Activated T-cell treated with anti-CD3 and anti-CD28 coated beads, Interleukin-2, amount 50 U/mL, for 4 hours (primary cell): Measurements from ENCODE around the gene CENPE. TPM values are rescaled to one million over a fixed set of nuclear protein-coding genes. Genes with fewer than 3 reads are reported as not detected.

Source experiments
- ATAC-seq, 2 donors: fragments of 200-7000 bp; cut with Tn5 transposase; one replicate each; pipeline ENCODE4 v1.10.0; 2021
- DNase-seq: peaks from one replicate; pipeline ENCODE4 v3.0.0-alpha.2; 2020
- H3K27me3 Mint-ChIP-seq: one replicate; pipeline ENCODE4 v1.8.0; 2021; ENCODE audit warnings: low read depth, mixed read lengths
- H3K36me3 Mint-ChIP-seq: one replicate; pipeline ENCODE4 v1.8.0; 2022; ENCODE audit warnings: mixed read lengths; ENCODE audit not compliant: insufficient read depth
- H3K4me1 Mint-ChIP-seq: one replicate; pipeline ENCODE4 v1.8.0; 2021; ENCODE audit warnings: low read depth, mixed read lengths
- H3K4me3 Mint-ChIP-seq: one replicate; pipeline ENCODE4 v1.8.0; 2021; ENCODE audit warnings: mild to moderate bottlenecking, moderate library complexity, mixed read lengths
- H3K9me3 Mint-ChIP-seq: one replicate; pipeline ENCODE4 v1.8.0; 2021; ENCODE audit warnings: mixed read lengths
- total RNA-seq, 3 donors: library from RNA; stranded (reverse); gene quantifications; one replicate each; pipeline ENCODE4 v1.2.1, GENCODE V29; 2021

CENPE gene
- total RNA-seq, 3 donors from 2014 or later: 1.6 to 3.4 (median 2.6) TPM

- no peaks in the 10 kb centered on the region for H3K27me3 Mint-ChIP-seq
- no peaks in the 10 kb centered on the region for H3K36me3 Mint-ChIP-seq
Measured at GRCh38 chr4:103162176-103162575, 36.0 kb downstream of the CENPE start.

DNA sequence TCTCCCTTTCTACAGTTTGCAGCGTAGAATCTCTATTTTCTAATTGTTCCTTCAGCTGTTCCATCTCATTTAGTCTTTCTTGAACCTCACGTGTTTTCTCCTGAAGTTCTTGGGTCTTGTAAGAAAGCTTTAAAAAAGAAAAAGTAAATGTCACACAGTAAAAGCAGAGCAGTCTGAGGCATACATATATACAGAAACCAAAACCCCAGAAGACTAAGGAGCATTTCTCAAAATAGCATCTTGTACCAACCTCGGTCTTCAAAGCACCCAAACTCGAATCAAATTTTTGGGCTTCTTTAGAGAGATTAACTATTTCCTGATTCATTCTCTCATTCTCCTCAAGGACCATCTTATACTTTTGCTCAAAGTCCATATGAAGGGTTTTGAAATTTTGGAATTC, 39.4 kb downstream of the CENPE start:
- Mint-ChIP-seq H3K9me3 (peaks cover 5% of the 10 kb centered on the region), H3K36me3 (no peaks in the 10 kb centered on the region), H3K4me3 (no peak overlapping the region), H3K27me3 (no peaks in the 10 kb centered on the region), H3K4me1 (peaks cover 2% of the 10 kb centered on the region)
- DNase-seq: no peak
- ATAC-seq: no peak

More at GRCh38 chr4:103162176-103162575, 36.0 kb downstream of the CENPE start:
- ATAC-seq: no peak
- Mint-ChIP-seq H3K4me3 (no peak overlapping the region), H3K4me1 (peaks cover 2% of the 10 kb centered on the region), H3K9me3 (peaks cover 2% of the 10 kb centered on the region)
- no peak for DNase-seq

GRCh38 chr4:103156106-103156505, 42.0 kb downstream of the CENPE start:
- H3K27me3 Mint-ChIP-seq: no peaks in the 10 kb centered on the region
- H3K4me1 Mint-ChIP-seq: peaks cover 2% of the 10 kb centered on the region
- ATAC-seq: no peak
- DNase-seq: no peak
- H3K4me3 Mint-ChIP-seq: no peak overlapping the region
- peaks cover 5% of the 10 kb centered on the region for H3K9me3 Mint-ChIP-seq
- H3K36me3 Mint-ChIP-seq: no peaks in the 10 kb centered on the region

DNA sequence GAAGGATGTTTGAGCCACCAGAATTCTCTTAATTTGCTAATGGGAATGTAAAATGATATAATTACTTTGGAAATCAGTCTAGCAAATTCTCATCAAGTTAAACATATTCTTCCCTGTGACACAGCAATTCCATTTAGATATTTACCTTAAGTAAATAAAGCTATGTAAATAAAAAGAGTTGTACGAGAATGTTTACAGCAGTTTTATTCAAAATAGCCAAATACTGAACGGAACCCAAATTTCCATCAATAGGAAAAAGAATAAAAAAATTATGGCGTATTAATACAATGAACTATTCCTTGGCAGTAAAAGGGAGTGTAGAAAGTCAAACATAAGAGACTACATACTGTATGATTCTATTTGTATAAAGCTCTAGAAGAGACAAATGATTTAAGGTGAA, 45.8 kb downstream of the CENPE start:
- Mint-ChIP-seq H3K9me3 (peaks cover 5% of the 10 kb centered on the region), H3K27me3 (no peaks in the 10 kb centered on the region), H3K4me3 (no peak overlapping the region), H3K36me3 (peaks cover 2% of the 10 kb centered on the region), H3K4me1 (no peaks in the 10 kb centered on the region)
- DNase-seq: no peak
- no peak for ATAC-seq

GRCh38 chr4:103150677-103151076, 47.5 kb downstream of the CENPE start:
- DNase-seq: no peak
- Mint-ChIP-seq H3K27me3 (no peaks in the 10 kb centered on the region), H3K9me3 (peaks cover 5% of the 10 kb centered on the region), H3K36me3 (peaks cover 4% of the 10 kb centered on the region), H3K4me3 (no peak overlapping the region), H3K4me1 (no peaks in the 10 kb centered on the region)
- no peak for ATAC-seq

DNA sequence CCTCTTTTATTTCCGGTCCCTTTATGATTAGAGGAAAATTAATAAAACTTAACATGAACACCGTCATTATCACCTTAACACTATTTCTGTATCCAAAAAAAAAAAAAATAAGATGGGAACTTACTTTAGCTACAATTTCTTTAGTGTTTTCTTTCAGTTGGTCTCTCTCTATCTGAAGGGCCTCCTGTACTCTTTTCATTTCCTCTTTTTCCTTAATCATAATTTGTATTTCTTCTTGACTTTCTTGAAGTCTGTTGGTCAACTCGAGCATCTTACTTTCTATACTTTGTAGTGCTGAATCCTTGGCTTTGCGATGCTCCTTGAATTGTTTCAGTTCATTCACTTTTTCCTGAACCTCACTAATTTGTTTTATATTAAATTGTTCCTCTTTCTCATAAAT, 53.2 kb downstream of the CENPE start:
- no peak for ATAC-seq
- Mint-ChIP-seq H3K9me3 (peaks cover 5% of the 10 kb centered on the region), H3K4me3 (no peak overlapping the region), H3K36me3 (peaks cover 4% of the 10 kb centered on the region), H3K4me1 (no peaks in the 10 kb centered on the region), H3K27me3 (no peaks in the 10 kb centered on the region)
- DNase-seq: no peak

GRCh38 chr4:103137446-103137827, 60.7 kb downstream of the CENPE start:
- Mint-ChIP-seq H3K4me3 (no peak overlapping the region), H3K4me1 (peaks cover 8% of the 10 kb centered on the region), H3K36me3 (no peaks in the 10 kb centered on the region), H3K9me3 (no peaks in the 10 kb centered on the region), H3K27me3 (no peaks in the 10 kb centered on the region)
- DNase-seq: no peak
- no peak for ATAC-seq

GRCh38 chr4:103136671-103137445, 61.3 kb downstream of the CENPE start:
- H3K4me1 Mint-ChIP-seq: peaks cover 8% of the 10 kb centered on the region
- H3K9me3 Mint-ChIP-seq: no peaks in the 10 kb centered on the region
- H3K4me3 Mint-ChIP-seq: no peak overlapping the region
- H3K27me3 Mint-ChIP-seq: no peaks in the 10 kb centered on the region
- DNase-seq (no peak), ATAC-seq (no peak)
- no peaks in the 10 kb centered on the region for H3K36me3 Mint-ChIP-seq

GRCh38 chr4:103129174-103129573, 69.0 kb downstream of the CENPE start:
- Mint-ChIP-seq H3K4me1 (no peaks in the 10 kb centered on the region), H3K27me3 (no peaks in the 10 kb centered on the region), H3K9me3 (peaks cover 17% of the 10 kb centered on the region), H3K36me3 (peaks cover 4% of the 10 kb centered on the region), H3K4me3 (no peak overlapping the region)
- DNase-seq (no peak), ATAC-seq (no peak)

- H3K4me3 Mint-ChIP-seq: no peak overlapping the region
- no peaks in the 10 kb centered on the region for H3K4me1 Mint-ChIP-seq
- DNase-seq (no peak), ATAC-seq (no peak)
- peaks cover 4% of the 10 kb centered on the region for H3K36me3 Mint-ChIP-seq
- H3K9me3 Mint-ChIP-seq: peaks cover 17% of the 10 kb centered on the region
- no peaks in the 10 kb centered on the region for H3K27me3 Mint-ChIP-seq
Measured at GRCh38 chr4:103126126-103126525, 72.0 kb downstream of the CENPE start.

DNA sequence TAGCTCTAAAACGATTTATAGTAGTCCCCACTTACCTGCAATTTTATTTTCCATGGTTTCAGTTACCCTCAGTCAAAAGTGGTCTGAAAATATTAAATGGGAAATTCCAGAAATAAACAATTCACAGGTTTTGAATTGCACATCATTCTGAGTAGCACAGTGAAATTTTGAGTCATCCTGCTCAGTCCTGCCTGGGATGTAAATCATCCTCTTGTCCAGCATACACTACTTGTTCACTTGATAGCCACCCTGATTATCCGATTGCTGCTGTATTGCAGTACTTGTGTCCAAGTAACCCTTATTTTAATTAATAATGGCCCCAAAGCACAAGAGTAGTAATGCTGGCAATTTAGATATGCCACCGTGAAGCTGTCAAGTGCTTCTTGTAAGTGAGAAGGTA, 75.0 kb downstream of the CENPE start:
- no peak for DNase-seq
- Mint-ChIP-seq H3K27me3 (no peaks in the 10 kb centered on the region), H3K9me3 (peaks cover 11% of the 10 kb centered on the region), H3K4me1 (no peaks in the 10 kb centered on the region), H3K4me3 (no peak overlapping the region), H3K36me3 (no peaks in the 10 kb centered on the region)
- ATAC-seq: no peak

DNA sequence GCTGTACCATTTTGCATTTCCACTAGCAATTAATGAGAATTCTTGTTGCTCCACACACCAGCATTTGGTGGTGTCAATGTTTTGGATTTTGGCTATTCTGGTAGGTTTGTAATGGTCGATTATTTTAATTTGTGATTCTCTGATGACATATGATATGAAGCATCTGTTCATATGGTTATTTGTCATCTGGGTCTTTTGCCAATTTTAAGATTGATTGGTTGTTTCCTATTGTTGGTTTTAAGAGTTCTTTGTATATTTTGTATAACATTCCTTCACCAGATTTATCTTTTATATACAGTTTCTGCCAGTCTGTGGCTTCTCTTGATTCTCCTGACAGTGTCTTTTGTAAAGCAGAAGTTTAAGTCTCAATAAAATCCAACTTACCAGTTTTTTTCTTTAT, 80.0 kb downstream of the CENPE start:
- ATAC-seq (no peak), DNase-seq (no peak)
- H3K36me3 Mint-ChIP-seq: no peaks in the 10 kb centered on the region
- no peaks in the 10 kb centered on the region for H3K4me1 Mint-ChIP-seq
- no peaks in the 10 kb centered on the region for H3K27me3 Mint-ChIP-seq
- no peaks in the 10 kb centered on the region for H3K9me3 Mint-ChIP-seq
- no peak overlapping the region for H3K4me3 Mint-ChIP-seq

- ATAC-seq (no peak), DNase-seq (no peak)
- no peaks in the 10 kb centered on the region for H3K27me3 Mint-ChIP-seq
- no peaks in the 10 kb centered on the region for H3K4me1 Mint-ChIP-seq
- H3K9me3 Mint-ChIP-seq: no peaks in the 10 kb centered on the region
- H3K36me3 Mint-ChIP-seq: no peaks in the 10 kb centered on the region
- no peak overlapping the region for H3K4me3 Mint-ChIP-seq
Measured at GRCh38 chr4:103111598-103111997, 86.5 kb downstream of the CENPE start.

DNA sequence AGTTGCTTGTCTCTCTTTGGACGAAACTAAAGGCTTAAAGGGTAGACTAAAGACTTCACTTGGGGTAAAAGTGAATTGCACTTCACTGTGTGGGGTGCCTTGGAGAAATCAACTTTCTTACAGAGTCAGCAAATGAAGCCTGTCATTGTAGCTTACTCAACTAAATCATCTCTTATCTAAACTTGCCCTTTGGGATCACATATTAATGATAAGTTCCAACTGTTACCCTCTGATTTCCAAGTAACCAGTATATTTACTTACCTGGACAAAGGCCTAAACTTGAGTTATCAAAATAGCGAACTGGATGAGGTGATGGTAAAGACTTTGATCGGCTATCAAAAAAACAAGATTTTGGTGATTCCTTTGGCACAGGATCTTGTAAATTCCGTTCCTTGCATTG, 89.6 kb downstream of the CENPE start:
- no peaks in the 10 kb centered on the region for H3K36me3 Mint-ChIP-seq
- DNase-seq: no peak
- no peaks in the 10 kb centered on the region for H3K4me1 Mint-ChIP-seq
- H3K27me3 Mint-ChIP-seq: no peaks in the 10 kb centered on the region
- no peaks in the 10 kb centered on the region for H3K9me3 Mint-ChIP-seq
- no peak for ATAC-seq
- H3K4me3 Mint-ChIP-seq: no peak overlapping the region

- Mint-ChIP-seq H3K4me3 (no peak overlapping the region), H3K36me3 (no peaks in the 10 kb centered on the region), H3K9me3 (no peaks in the 10 kb centered on the region), H3K27me3 (no peaks in the 10 kb centered on the region), H3K4me1 (no peaks in the 10 kb centered on the region)
- DNase-seq (no peak), ATAC-seq (no peak)
Measured at GRCh38 chr4:103105558-103106356, 92.4 kb downstream of the CENPE start.
